ENCODE measurements around the gene TAOK2.
A peak's percentile ranks its signal among the peaks of the same experiment; 100 is the strongest.
"Not testable (repeated sequence)": the region's sequence is repeated elsewhere in the genome, so short reads cannot be mapped to it uniquely, and the experiment has no call there.

Gene TAOK2

GRCh38 chr16:29973384-29974246 lies at the start of gene TAOK2:
Gene TAOK2, plus strand, starts transcription at chr16:29973868. Its CDS starts 3,905 bp downstream, at chr16:29977773.
- peak; percentile 95 for DNase-seq

- no peak for DNase-seq
These were observed 48.4 kb upstream of the TAOK2 start for GRCh38 chr16:29925105-29925756.

GRCh38 chr16:29925781-29926710 lies 47.6 kb upstream of the TAOK2 start, which contains the start of gene KCTD13:
Gene KCTD13, minus strand, starts transcription at chr16:29926226. Its CDS starts 193 bp downstream, at chr16:29926033.
- DNase-seq: peak; percentile 67 to 68

- no peak for DNase-seq
These were observed 47.0 kb upstream of the TAOK2 start for GRCh38 chr16:29926711-29927052.

- no peak for DNase-seq
These were observed 46.4 kb upstream of the TAOK2 start for GRCh38 chr16:29927070-29927905.

GRCh38 chr16:29931750-29932149 lies 41.9 kb upstream of the TAOK2 start:
- DNase-seq: not testable (repeated sequence)

- no peak for DNase-seq
These were observed 33.0 kb upstream of the TAOK2 start for GRCh38 chr16:29940656-29941055.

- peak in 1 of 2 experiments; percentile 2 for DNase-seq
These were observed 29.5 kb upstream of the TAOK2 start for GRCh38 chr16:29943846-29944799.

- DNase-seq: no peak
These were observed 25.8 kb upstream of the TAOK2 start for GRCh38 chr16:29947897-29948296.

- no peak for DNase-seq
These were observed 22.7 kb upstream of the TAOK2 start for GRCh38 chr16:29950806-29951461.

- DNase-seq: no peak
These were observed 21.9 kb upstream of the TAOK2 start for GRCh38 chr16:29951625-29952365.

- DNase-seq: no peak
These were observed 14.9 kb upstream of the TAOK2 start for GRCh38 chr16:29958756-29959155.

- DNase-seq: no peak
These were observed 14.4 kb upstream of the TAOK2 start for GRCh38 chr16:29959293-29959692.

GRCh38 chr16:29959821-29960220 lies 13.8 kb upstream of the TAOK2 start:
- DNase-seq: not testable (repeated sequence)

GRCh38 chr16:29961127-29961478 lies 12.6 kb upstream of the TAOK2 start:
- DNase-seq: no peak

GRCh38 chr16:29961479-29962343 lies 12.0 kb upstream of the TAOK2 start, which contains the start of gene TMEM219:
Gene TMEM219, plus strand, starts transcription at chr16:29962079. Its CDS starts 1,065 bp downstream, at chr16:29963144.
- DNase-seq: peak; percentile 76 to 83

GRCh38 chr16:29962344-29962994 lies 11.2 kb upstream of the TAOK2 start:
- DNase-seq: no peak
